H1 (cell line): ENCODE results near the gene HDAC9. TPM values are rescaled to one million over a fixed set of nuclear protein-coding genes. Genes with fewer than 3 reads are reported as not detected.

Source experiments
- CTCF ChIA-PET: fragments of 300-600 bp; sonication (Branson Sonifier 250); formaldehyde crosslinking; loops from one replicate; lab custom pipeline; 2021; ENCODE audit not compliant: partially characterized antibody; lab: Charles Lee
- POLR2A ChIA-PET: fragments of 300-600 bp; sonication (Branson Sonifier 250); formaldehyde crosslinking; loops from one replicate; lab custom pipeline; 2021; ENCODE audit warnings: inconsistent platforms; ENCODE audit not compliant: partially characterized antibody; lab: Charles Lee
- DNase-seq, 2 experiments: peaks; one replicate each; pipeline versions ENCODE4 v3.0.0 to v3.0.0-alpha.2; 2010 to 2022; ENCODE audit warnings: low spot score in 2 of 2, low read depth in 1 of 2, mixed read lengths in 1 of 2
- FAIRE-seq: peaks from 2 replicates; lab custom pipeline; 2011; peaks lifted over from hg19 to GRCh38; lab: Jason Lieb, UNC
- H2AFZ ChIP-seq: 2 replicates; pipeline ENCODE4 v1.8.1; 2012; ENCODE audit warnings: low read length, inconsistent platforms
- H2AK5ac ChIP-seq: 2 replicates; pipeline ENCODE4 v1.6.1; 2013; ENCODE audit warnings: low read depth, low read length
- H2BK120ac ChIP-seq: replicated peaks from 2 replicates; pipeline ENCODE3; 2013; ENCODE audit warnings: low read depth, low read length, inconsistent platforms
- H2BK12ac ChIP-seq: 2 replicates; pipeline ENCODE4 v1.6.1; 2013; ENCODE audit warnings: low read depth, low read length
- H2BK15ac ChIP-seq: 2 replicates; pipeline ENCODE4 v1.6.1; 2013; ENCODE audit warnings: low read length
- H2BK20ac ChIP-seq: 2 replicates; pipeline ENCODE4 v1.6.1; 2013; ENCODE audit warnings: low read length
- H2BK5ac ChIP-seq: 2 replicates; pipeline ENCODE4 v1.6.1; 2013; ENCODE audit warnings: low read depth, low read length
- H3K14ac ChIP-seq: 2 replicates; pipeline ENCODE4 v1.6.1; 2013; ENCODE audit warnings: inconsistent platforms; ENCODE audit not compliant: insufficient read length
- H3K18ac ChIP-seq: 2 replicates; pipeline ENCODE4 v1.6.1; 2013; ENCODE audit warnings: low read length; ENCODE audit errors: extremely low read depth
- H3K23ac ChIP-seq: 2 replicates; pipeline ENCODE4 v1.6.1; 2013; ENCODE audit warnings: inconsistent platforms; ENCODE audit not compliant: insufficient read length
- H3K23me2 ChIP-seq: 2 replicates; pipeline ENCODE4 v1.6.1; 2013; ENCODE audit warnings: low read depth, low read length
- H3K27ac ChIP-seq: 2 replicates; pipeline ENCODE4 v1.6.1; 2011; ENCODE audit warnings: low read depth, low read length, inconsistent platforms
- H3K27me3 ChIP-seq, 4 experiments: replicated peaks in 1 of 4; 1 replicate in 1 of 4; 2 replicates in 3 of 4; pipeline versions ENCODE4 v1.6.1 to v1.8.1; 2011 to 2013; ENCODE audit warnings: low read length in 3 of 4, mild to moderate bottlenecking in 3 of 4, inconsistent platforms in 2 of 4, mixed read lengths in 2 of 4, moderate library complexity in 1 of 4; ENCODE audit not compliant: control insufficient read depth in 3 of 4, insufficient read depth in 3 of 4; ENCODE audit errors: extremely low read depth in 1 of 4
- H3K36me3 ChIP-seq, 4 experiments: 2 replicates each; pipeline versions ENCODE4 v1.6.1 to v1.8.1; 2011 to 2013; ENCODE audit warnings: mild to moderate bottlenecking in 4 of 4, low read length in 3 of 4, moderate library complexity in 2 of 4, control low read depth in 1 of 4, inconsistent platforms in 1 of 4; ENCODE audit not compliant: insufficient read depth in 4 of 4, control insufficient read depth in 2 of 4
- H3K4ac ChIP-seq: replicated peaks from 2 replicates; pipeline ENCODE3; 2013; ENCODE audit warnings: low read length, low read depth, mixed read lengths, inconsistent platforms; ENCODE audit not compliant: insufficient read length
- H3K4me1 ChIP-seq, 4 experiments: replicated peaks in 1 of 4; 1 replicate in 1 of 4; 2 replicates in 3 of 4; pipeline versions ENCODE4 v1.6.1 to v1.8.1; 2011 to 2013; ENCODE audit warnings: low read length in 3 of 4, inconsistent platforms in 2 of 4, mixed read lengths in 1 of 4; ENCODE audit not compliant: insufficient read depth in 4 of 4, control insufficient read depth in 3 of 4
- H3K4me2 ChIP-seq, 2 experiments: 2 replicates each; pipeline versions ENCODE4 v1.6.1 to v1.8.1; 2011 to 2013; ENCODE audit warnings: low read depth in 2 of 2, low read length in 2 of 2, control low read depth in 1 of 2, inconsistent platforms in 1 of 2, mild to moderate bottlenecking in 1 of 2; ENCODE audit not compliant: insufficient read depth in 1 of 2
- H3K4me3 ChIP-seq, 4 experiments: fragments of 200-600, 300-600 bp in 1 of 4; sonication (generic), shearing (Covaris generic), sonication (Bioruptor Twin) in 1 of 4; 2 replicates each; pipeline versions ENCODE4 v1.5.1 to v1.8.1; 2011 to 2016; ENCODE audit warnings: low read length in 4 of 4, low read depth in 3 of 4, control low read depth in 2 of 4, inconsistent platforms in 2 of 4, mild to moderate bottlenecking in 2 of 4, mixed read lengths in 1 of 4, moderate library complexity in 1 of 4; ENCODE audit not compliant: insufficient read depth in 2 of 4; ENCODE audit errors: extremely low read depth in 1 of 4
- H3K56ac ChIP-seq: replicated peaks from 2 replicates; pipeline ENCODE3; 2013; ENCODE audit warnings: low read depth, mild to moderate bottlenecking, mixed read lengths, low read length, inconsistent platforms; ENCODE audit not compliant: insufficient read length
- H3K79me1 ChIP-seq: 2 replicates; pipeline ENCODE4 v1.6.1; 2013; ENCODE audit warnings: low read depth, low read length, control low read depth
- H3K79me2 ChIP-seq, 2 experiments: 2 replicates each; pipeline versions ENCODE4 v1.6.1 to v1.8.1; 2012 to 2013; ENCODE audit warnings: low read length in 2 of 2, mild to moderate bottlenecking in 2 of 2, inconsistent platforms in 1 of 2; ENCODE audit not compliant: insufficient read depth in 2 of 2, control insufficient read depth in 1 of 2
- H3K9ac ChIP-seq, 4 experiments: replicated peaks in 1 of 4; 1 replicate in 1 of 4; 2 replicates in 3 of 4; pipeline versions ENCODE4 v1.6.1 to v1.8.1; 2011 to 2013; ENCODE audit warnings: low read depth in 3 of 4, low read length in 3 of 4, control low read depth in 2 of 4, mild to moderate bottlenecking in 2 of 4, moderate library complexity in 2 of 4, inconsistent platforms in 1 of 4; ENCODE audit errors: extremely low read depth in 1 of 4
- H3K9me3 ChIP-seq, 2 experiments: 2 replicates each; pipeline versions ENCODE4 v1.6.1 to v1.8.1; 2012 to 2013; ENCODE audit warnings: mild to moderate bottlenecking in 2 of 2, moderate library complexity in 2 of 2, control low read depth in 1 of 2, inconsistent platforms in 1 of 2, low read depth in 1 of 2, low read length in 1 of 2, mixed read lengths in 1 of 2; ENCODE audit not compliant: insufficient read depth in 2 of 2
- H4K20me1 ChIP-seq, 2 experiments: replicated peaks in 1 of 2; 2 replicates each; pipeline versions ENCODE3 to v1.8.1; 2011 to 2013; ENCODE audit warnings: inconsistent platforms in 2 of 2, low read length in 2 of 2, mild to moderate bottlenecking in 1 of 2; ENCODE audit not compliant: insufficient read depth in 2 of 2, control insufficient read depth in 1 of 2
- H4K5ac ChIP-seq: 2 replicates; pipeline ENCODE4 v1.6.1; 2013; ENCODE audit warnings: low read length, low read depth, mixed read lengths, inconsistent platforms; ENCODE audit not compliant: insufficient read length
- H4K8ac ChIP-seq: 2 replicates; pipeline ENCODE4 v1.8.0; 2013; ENCODE audit warnings: mild to moderate bottlenecking, moderate library complexity, low read length, inconsistent platforms; ENCODE audit not compliant: insufficient read depth; ENCODE audit errors: extremely low read depth
- H4K91ac ChIP-seq: replicated peaks from 2 replicates; pipeline ENCODE3; 2013; ENCODE audit warnings: low read length, mixed read lengths, inconsistent platforms; ENCODE audit not compliant: insufficient read length
- ASH2L ChIP-seq: fragments of 200-600, 300-600 bp; sonication (generic); IDR thresholded peaks from one replicate; pipeline ENCODE4 v1.7.1; 2017; ENCODE audit warnings: low read length
- BACH1 ChIP-seq: IDR thresholded peaks from 2 replicates; pipeline ENCODE4 v1.6.1; 2012; ENCODE audit warnings: low read length, improper control_type of control experiment
- PHF8 ChIP-seq: fragments of 200-600 bp; sonication (generic); conservative IDR thresholded peaks from 2 replicates; pipeline ENCODE4 v1.7.1; 2012; ENCODE audit warnings: low read depth, mild to moderate bottlenecking, inconsistent platforms, low read length, moderate library complexity
- POLR2A ChIP-seq, 2 experiments: IDR thresholded peaks; 1 replicate in 1 of 2; 2 replicates in 1 of 2; pipeline ENCODE4 v1.6.1; 2011; ENCODE audit warnings: low read depth in 2 of 2, low read length in 2 of 2, mild to moderate bottlenecking in 2 of 2; ENCODE audit errors: control extremely low read depth in 1 of 2
- RAD21 ChIP-seq, 2 experiments: IDR thresholded peaks in 1 of 2; conservative IDR thresholded peaks in 1 of 2; 2 replicates each; pipeline ENCODE4 v1.6.1; 2011; ENCODE audit warnings: low read depth in 2 of 2, low read length in 2 of 2, improper control_type of control experiment in 1 of 2, inconsistent platforms in 1 of 2, mild to moderate bottlenecking in 1 of 2, moderate library complexity in 1 of 2
- RBBP5 ChIP-seq: IDR thresholded peaks from 2 replicates; pipeline ENCODE4 v1.7.1; 2012; ENCODE audit warnings: low read depth, mild to moderate bottlenecking, inconsistent platforms, low read length, moderate library complexity, borderline replicate concordance
- RFX5 ChIP-seq: IDR thresholded peaks from 2 replicates; pipeline ENCODE4 v1.6.1; 2011; ENCODE audit warnings: low read depth, low read length, improper control_type of control experiment, borderline replicate concordance
- SIN3A ChIP-seq, 2 experiments: IDR thresholded peaks in 1 of 2; conservative IDR thresholded peaks in 1 of 2; 2 replicates each; pipeline ENCODE4 v1.6.1; 2011 to 2012; ENCODE audit warnings: low read length in 2 of 2, improper control_type of control experiment in 1 of 2, low read depth in 1 of 2, mild to moderate bottlenecking in 1 of 2
- YY1 ChIP-seq: IDR thresholded peaks from 2 replicates; pipeline ENCODE4 v1.6.1; 2011; ENCODE audit warnings: low read depth, mild to moderate bottlenecking, low read length
- WGBS, 2 experiments: shearing (Covaris generic) in 1 of 2; methylation state at CpG; one replicate each; pipeline versions ENCODE4 v1.1.6 to v1.1.7; 2013 to 2015; ENCODE audit warnings: low lambda C conversion rate in 2 of 2, mixed read lengths in 2 of 2, inconsistent platforms in 1 of 2, low coverage in 1 of 2, missing lambda C conversion rate in 1 of 2; ENCODE audit not compliant: insufficient replicate concordance in 2 of 2, insufficient coverage in 1 of 2, insufficient read length in 1 of 2; ENCODE audit errors: extremely low coverage in 1 of 2, missing lambda C conversion rate in 1 of 2; 5-methylcytosine and 5-hydroxymethylcytosine counted together
- polyA plus RNA-seq, 7 experiments: library from polyadenylated mRNA; depleted of rRNA in 3 of 7; stranded (reverse) in 5 of 7; unstranded in 2 of 7; fragments of >200 nt in 5 of 7; fragments of 200-250 nt in 2 of 7; gene quantifications; 1 replicate in 5 of 7; 2 replicates in 1 of 7; 4 replicates in 1 of 7; pipeline versions ENCODE4 v1.2.1 to v1.2.3, GENCODE V29; 2011 to 2013; ENCODE audit warnings: missing spikeins in 2 of 7, mixed read lengths in 2 of 7
- total RNA-seq: library from RNA; stranded (reverse); fragmentation: NEBNext Ultra II Directional; extraction: Animal tissue kit (Norgen Biotek cat#: 25700); gene quantifications from 2 replicates; pipeline ENCODE4 v1.2.1, GENCODE V29; 2021

The HDAC9 gene
- total and polyA plus RNA-seq, 2 of the 8 experiments (the other 6 are each of a cell fraction or from before 2014, with no cell fraction given), result 9.5 to 13.1 TPM

DNA sequence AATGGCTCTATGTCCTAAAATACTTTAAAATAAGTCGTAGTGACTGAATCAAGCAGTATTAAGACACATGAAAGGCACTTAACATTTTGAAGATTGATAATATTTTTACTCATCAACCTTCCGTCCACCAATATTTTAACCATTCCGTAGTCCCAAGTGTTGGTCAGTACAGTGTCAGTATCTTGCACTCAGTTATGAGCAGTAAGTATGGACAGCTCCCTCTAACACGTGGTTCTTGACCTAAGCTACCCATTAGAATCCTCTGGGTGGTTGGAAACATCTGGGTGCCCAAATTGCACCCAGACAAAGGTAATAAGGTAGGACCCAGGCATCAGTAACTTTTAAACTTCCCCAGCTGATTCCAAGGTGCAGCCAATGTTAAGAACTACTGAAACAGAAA, 260.2 kb downstream of the HDAC9 start:
- POLR2A ChIA-PET, result no interaction called here
- H3K56ac ChIP-seq, result no peak overlapping the region
- no peaks in the 10 kb centered on the region for H3K79me2 ChIP-seq
- H3K27ac ChIP-seq, result no peak overlapping the region
- no peak overlapping the region for H2BK15ac ChIP-seq
- no peaks in the 10 kb centered on the region for H4K20me1 ChIP-seq
- H3K79me1 ChIP-seq, result no peaks in the 10 kb centered on the region
- H2BK120ac ChIP-seq, result no peak overlapping the region
- no peak overlapping the region for H2BK12ac ChIP-seq
- H3K36me3 ChIP-seq, result no peaks in the 10 kb centered on the region
- WGBS, 2 experiments, result 82% methylated on average over 4 of the region's 4 CpGs; no CpG with 5 or more reads in 1 of the 2 experiments
- H3K23ac ChIP-seq, result no peak overlapping the region
- TF ChIP-seq POLR2A (IDR thresholded peaks at IDR 0.05; ENCODE audit: control extremely low read depth in 1 of 2, low read depth in 2 of 2, low read length in 2 of 2) (no peak), RBBP5 (no peak), RAD21 (IDR thresholded peaks at IDR 0.05 in 1 of 2, conservative IDR thresholded peaks at IDR 0.05 in 1 of 2; ENCODE audit: low read depth in 2 of 2, low read length in 2 of 2) (no peak), YY1 (no peak), ASH2L (no peak), BACH1 (no peak), RFX5 (no peak), PHF8 (no peak), SIN3A (conservative IDR thresholded peaks at IDR 0.05 in 1 of 2, IDR thresholded peaks at IDR 0.05 in 1 of 2; ENCODE audit: low read depth in 1 of 2, low read length in 2 of 2) (no peak)
- TF ChIP-seq, all 59 proteins: peak for 0
- H3K4me3 ChIP-seq, result no peak overlapping the region
- CTCF ChIA-PET, result interaction anchor here (0.9 kb wide), 1 partner anchor 62 kb away, joined by 3 read pairs; no protein-coding TSS in a partner anchor
- no peak overlapping the region for H4K5ac ChIP-seq
- H4K91ac ChIP-seq, result no peak overlapping the region
- DNase-seq, result no peak
- H3K27me3 ChIP-seq, result no peaks in the 10 kb centered on the region
- FAIRE-seq, result no peak
- H3K9ac ChIP-seq, result no peak overlapping the region
- H3K14ac ChIP-seq, result no peak overlapping the region
- no peak overlapping the region for H3K18ac ChIP-seq
- H2BK5ac ChIP-seq, result no peak overlapping the region
- no peak overlapping the region for H2AFZ ChIP-seq
- no peak overlapping the region for H2AK5ac ChIP-seq
- no peaks in the 10 kb centered on the region for H3K23me2 ChIP-seq
- H3K4me1 ChIP-seq, result no peaks in the 10 kb centered on the region
- H4K8ac ChIP-seq, result no peak overlapping the region
- no peaks in the 10 kb centered on the region for H3K9me3 ChIP-seq
- H3K4me2 ChIP-seq, result no peak overlapping the region
- no peak overlapping the region for H3K4ac ChIP-seq
- H2BK20ac ChIP-seq, result no peak overlapping the region
